ENCODE results near the gene MED9.
A peak's percentile ranks its signal among the peaks of the same experiment; 100 is the strongest.
"Not testable (repeated sequence)": the region's sequence is repeated elsewhere in the genome, so short reads cannot be mapped to it uniquely, and the experiment has no call there.

The MED9 gene

GRCh38 chr17:17476865-17477467, at the start of gene MED9:
MED9 (plus strand) TSS chr17:17477000; CDS start chr17:17477042, 42 bp downstream.
- peak; percentile 96 for DNase-seq

- no peak for DNase-seq
These were observed 47.6 kb upstream of the MED9 start for GRCh38 chr17:17429222-17429621.

- DNase-seq, result not testable (repeated sequence)
These were observed 45.9 kb upstream of the MED9 start for GRCh38 chr17:17430924-17431323.

- no peak for DNase-seq
These were observed 45.2 kb upstream of the MED9 start for GRCh38 chr17:17431605-17432004.

GRCh38 chr17:17433000-17433703, 43.6 kb upstream of the MED9 start:
- DNase-seq, result no peak

GRCh38 chr17:17434477-17434876, 42.3 kb upstream of the MED9 start:
- DNase-seq, result no peak

GRCh38 chr17:17435323-17435722, 41.5 kb upstream of the MED9 start:
- no peak for DNase-seq

GRCh38 chr17:17437461-17437860, 39.3 kb upstream of the MED9 start:
- DNase-seq, result no peak

- DNase-seq, result no peak
These were observed 38.9 kb upstream of the MED9 start for GRCh38 chr17:17437893-17438292.

GRCh38 chr17:17440010-17440843, 36.6 kb upstream of the MED9 start:
- peak; percentile 77 for DNase-seq

GRCh38 chr17:17440938-17441675, 35.7 kb upstream of the MED9 start:
- DNase-seq, result no peak

GRCh38 chr17:17443173-17443572, 33.6 kb upstream of the MED9 start:
- no peak for DNase-seq

GRCh38 chr17:17445296-17445924, 31.4 kb upstream of the MED9 start:
- DNase-seq, result no peak

- no peak for DNase-seq
These were observed 30.7 kb upstream of the MED9 start for GRCh38 chr17:17445925-17446665.

GRCh38 chr17:17446666-17447155, 30.1 kb upstream of the MED9 start:
- no peak for DNase-seq

- DNase-seq, result no peak
These were observed 29.5 kb upstream of the MED9 start for GRCh38 chr17:17447264-17447663.

- DNase-seq, result no peak
These were observed 28.7 kb upstream of the MED9 start for GRCh38 chr17:17448076-17448475.

GRCh38 chr17:17448723-17449122, 28.1 kb upstream of the MED9 start:
- DNase-seq, result no peak

- DNase-seq, result no peak
These were observed 23.7 kb upstream of the MED9 start for GRCh38 chr17:17453088-17453487.

- DNase-seq, result no peak
These were observed 22.5 kb upstream of the MED9 start for GRCh38 chr17:17454276-17454675.

- not testable (repeated sequence) for DNase-seq
These were observed 22.1 kb upstream of the MED9 start for GRCh38 chr17:17454700-17455099.

- DNase-seq, result no peak
These were observed 21.6 kb upstream of the MED9 start for GRCh38 chr17:17455173-17455572.
